Upper lobe of right lung (tissue), 1 donor: ENCODE results near the gene TCTN3. TPM values are rescaled to one million over a fixed set of nuclear protein-coding genes. Genes with fewer than 3 reads are reported as not detected.

ENCODE experiments used
- ATAC-seq: fragments of 200-7000 bp; cut with Tn5 transposase; one replicate; pipeline ENCODE4 v1.9.1; 2020; ENCODE audit warnings: mild to moderate bottlenecking, moderate library complexity
- DNase-seq: peaks from one replicate; pipeline ENCODE4 v3.0.0-alpha.2; 2020
- H3K27ac ChIP-seq: fragments of 200-600 bp; one replicate; pipeline ENCODE4 v1.8.0; 2022
- H3K27me3 ChIP-seq: fragments of 200-600 bp; one replicate; pipeline ENCODE4 v1.8.0; 2022; ENCODE audit warnings: mild to moderate bottlenecking
- H3K36me3 ChIP-seq: fragments of 200-600 bp; one replicate; pipeline ENCODE4 v1.8.0; 2022
- H3K4me1 ChIP-seq: fragments of 200-600 bp; one replicate; pipeline ENCODE4 v1.8.0; 2022
- H3K4me3 ChIP-seq: fragments of 200-600 bp; one replicate; pipeline ENCODE4 v1.8.0; 2022; ENCODE audit warnings: mild to moderate bottlenecking
- H3K9me3 ChIP-seq: fragments of 200-600 bp; one replicate; pipeline ENCODE4 v1.8.0; 2022
- CTCF ChIP-seq: fragments of 200-600 bp; IDR thresholded peaks from one replicate; pipeline ENCODE4 v1.8.0; 2022; ENCODE audit warnings: antibody characterized with exemption
- intact Hi-C: fragments of 100-400 bp; cut with DNase I; formaldehyde crosslinking; loops from one replicate; pipeline ENCODE4 v1.11.0; 2022
- total RNA-seq: library from RNA; stranded (reverse); fragmentation: NEBNext Ultra II Directional; extraction: Animal tissue kit (Norgen Biotek cat#: 25700); gene quantifications from one replicate; pipeline ENCODE4 v1.2.1, GENCODE V29; 2021
- donor health status: DM: no; HTN: yes; CAD: no; lungs with severe emphysema.

TCTN3 gene
- total RNA-seq, 1 donor from 2014 or later = 29.0 TPM

GRCh38 chr10:95711492-95711891 is 17.8 kb upstream of the TCTN3 start:
- no peak overlapping the region for H3K27ac ChIP-seq
- H3K27me3 ChIP-seq = no peaks in the 10 kb centered on the region
- DNase-seq (no peak), ATAC-seq (no peak)
- no peaks in the 10 kb centered on the region for H3K36me3 ChIP-seq
- no peaks in the 10 kb centered on the region for H3K9me3 ChIP-seq
- no peak overlapping the region for H3K4me3 ChIP-seq
- H3K4me1 ChIP-seq = no peaks in the 10 kb centered on the region
- TF ChIP-seq CTCF = no peak
- intact Hi-C loops = no loop called here

- DNase-seq (no peak), ATAC-seq (peak; percentile 15)
- TF ChIP-seq CTCF = no peak
- no peaks in the 10 kb centered on the region for H3K27me3 ChIP-seq
- H3K9me3 ChIP-seq = no peaks in the 10 kb centered on the region
- intact Hi-C loops = no loop called here
- H3K36me3 ChIP-seq = no peaks in the 10 kb centered on the region
- no peak overlapping the region for H3K27ac ChIP-seq
- no peaks in the 10 kb centered on the region for H3K4me1 ChIP-seq
- no peak overlapping the region for H3K4me3 ChIP-seq
These were observed 13.3 kb upstream of the TCTN3 start for GRCh38 chr10:95706990-95707389.

- intact Hi-C loops = no loop called here
- Histone ChIP-seq H3K27me3 (no peaks in the 10 kb centered on the region), H3K4me1 (no peaks in the 10 kb centered on the region), H3K9me3 (no peaks in the 10 kb centered on the region), H3K27ac (no peak overlapping the region), H3K36me3 (no peaks in the 10 kb centered on the region), H3K4me3 (no peak overlapping the region)
- DNase-seq (no peak), ATAC-seq (peak; percentile 23)
- no peak for TF ChIP-seq CTCF
These were observed 12.8 kb upstream of the TCTN3 start for GRCh38 chr10:95706573-95706972.

- Histone ChIP-seq H3K36me3 (no peaks in the 10 kb centered on the region), H3K9me3 (no peaks in the 10 kb centered on the region), H3K4me3 (no peak overlapping the region), H3K4me1 (no peaks in the 10 kb centered on the region), H3K27me3 (no peaks in the 10 kb centered on the region), H3K27ac (no peak overlapping the region)
- TF ChIP-seq CTCF = no peak
- DNase-seq (no peak), ATAC-seq (no peak)
- intact Hi-C loops = loop anchor here (10.0 kb wide), 1 partner anchor 146 kb away; no protein-coding TSS in a partner anchor
These were observed 4.7 kb upstream of the TCTN3 start for GRCh38 chr10:95698415-95698814.

- no peak for TF ChIP-seq CTCF
- peak; percentile 20 for ATAC-seq
These were observed 3.7 kb upstream of the TCTN3 start for GRCh38 chr10:95697429-95697828.

GRCh38 chr10:95694665-95695064 is 938 bp upstream of the TCTN3 start:
- Histone ChIP-seq H3K27ac (no peak overlapping the region), H3K4me3 (no peak overlapping the region), H3K27me3 (no peaks in the 10 kb centered on the region), H3K36me3 (peaks cover 12% of the 10 kb centered on the region), H3K9me3 (no peaks in the 10 kb centered on the region), H3K4me1 (peaks cover 19% of the 10 kb centered on the region)
- intact Hi-C loops = loop anchor here (10.0 kb wide), 1 partner anchor 150 kb away; no protein-coding TSS in a partner anchor
- ATAC-seq (no peak), DNase-seq (no peak)
- TF ChIP-seq CTCF = no peak

More at GRCh38 chr10:95697429-95697828, 3.7 kb upstream of the TCTN3 start:
- H3K4me3 ChIP-seq = no peak overlapping the region
- no peak for DNase-seq
- intact Hi-C loops = loop anchor here (10.0 kb wide), 1 partner anchor 147 kb away; no protein-coding TSS in a partner anchor
- H3K36me3 ChIP-seq = no peaks in the 10 kb centered on the region
- H3K4me1 ChIP-seq = peaks cover 8% of the 10 kb centered on the region
- H3K27me3 ChIP-seq = no peaks in the 10 kb centered on the region
- H3K27ac ChIP-seq = no peak overlapping the region
- no peaks in the 10 kb centered on the region for H3K9me3 ChIP-seq
